Subcutaneous abdominal adipose tissue (tissue), 5 donors: Measurements from ENCODE around the gene D2HGDH.
"Not testable (repeated sequence)": the region's sequence is repeated elsewhere in the genome, so short reads cannot be mapped to it uniquely, and the experiment has no call there.

Experiments used
- H3K27ac ChIP-seq: one replicate; pipeline ENCODE4 v1.7.0; 2013; ENCODE audit warnings: low read depth, mild to moderate bottlenecking, inconsistent platforms, low read length, moderate library complexity
- H3K27me3 ChIP-seq, 5 donors: one replicate each; pipeline ENCODE4 v1.7.0; 2013; ENCODE audit warnings: low read length in 5 of 5, inconsistent platforms in 1 of 5; ENCODE audit not compliant: control insufficient read depth in 5 of 5, insufficient read depth in 4 of 5
- H3K36me3 ChIP-seq, 5 donors: one replicate each; pipeline ENCODE4 v1.7.0; 2013; ENCODE audit warnings: low read length in 5 of 5; ENCODE audit not compliant: control insufficient read depth in 5 of 5, insufficient read depth in 5 of 5
- H3K4me1 ChIP-seq, 5 donors: one replicate each; pipeline ENCODE4 v1.7.0; 2013; ENCODE audit warnings: low read length in 5 of 5, mild to moderate bottlenecking in 3 of 5, moderate library complexity in 1 of 5; ENCODE audit not compliant: control insufficient read depth in 5 of 5, insufficient read depth in 5 of 5
- H3K4me3 ChIP-seq, 5 donors: one replicate each; pipeline ENCODE4 v1.7.0; 2013; ENCODE audit warnings: low read length in 5 of 5, low read depth in 1 of 5
- H3K9ac ChIP-seq, 5 donors: one replicate each; pipeline ENCODE4 v1.7.0; 2013; ENCODE audit warnings: low read length in 5 of 5, mild to moderate bottlenecking in 4 of 5, moderate library complexity in 3 of 5
- H3K9me3 ChIP-seq, 5 donors: one replicate each; pipeline ENCODE4 v1.7.0; 2013; ENCODE audit warnings: low read length in 5 of 5; ENCODE audit not compliant: control insufficient read depth in 5 of 5
- donor health status: healthy.
- donor health status: healthy.
- donor health status: healthy.
- donor health status: healthy.
- donor health status: healthy.

The D2HGDH gene

GRCh38 chr2:241782053-241782452, 47.6 kb downstream of the D2HGDH start:
- peaks cover under 1 to 11% (median 6%) of the 10 kb centered on the region in 5 donors for H3K27me3 ChIP-seq
- not testable (repeated sequence) for H3K27ac ChIP-seq, H3K9me3 ChIP-seq, H3K4me3 ChIP-seq, H3K4me1 ChIP-seq, H3K36me3 ChIP-seq, H3K9ac ChIP-seq

GRCh38 chr2:241788135-241788534, 53.7 kb downstream of the D2HGDH start:
- no peak overlapping the region for H3K27ac ChIP-seq

GRCh38 chr2:241788572-241788971, 54.1 kb downstream of the D2HGDH start:
- Histone ChIP-seq H3K27ac (no peak overlapping the region), H3K36me3 (no peaks in the 10 kb centered on the region), H3K4me1 (no peaks in the 10 kb centered on the region), H3K4me3 (no peak overlapping the region), H3K9me3 (peaks cover 0 to 2% (median 0%) of the 10 kb centered on the region in 5 donors), H3K27me3 (no peaks in the 10 kb centered on the region), H3K9ac (no peak overlapping the region)

More at GRCh38 chr2:241788135-241788534, 53.7 kb downstream of the D2HGDH start:
- Histone ChIP-seq H3K4me1 (no peaks in the 10 kb centered on the region), H3K4me3 (no peak overlapping the region), H3K9me3 (peaks cover 0 to 2% (median 0%) of the 10 kb centered on the region in 5 donors), H3K9ac (no peak overlapping the region), H3K36me3 (no peaks in the 10 kb centered on the region), H3K27me3 (no peaks in the 10 kb centered on the region)

- not testable (repeated sequence) for H3K27ac ChIP-seq, H3K9me3 ChIP-seq, H3K4me1 ChIP-seq, H3K36me3 ChIP-seq, H3K9ac ChIP-seq, H3K4me3 ChIP-seq, H3K27me3 ChIP-seq
Observed at GRCh38 chr2:241791385-241791784, 57.0 kb downstream of the D2HGDH start.

GRCh38 chr2:241793385-241793784, 59.0 kb downstream of the D2HGDH start:
- H3K36me3 ChIP-seq, result no peaks in the 10 kb centered on the region
- H3K4me1 ChIP-seq, result no peaks in the 10 kb centered on the region
- H3K9ac ChIP-seq, result no peak overlapping the region
- H3K27me3 ChIP-seq, result peaks cover 0 to 4% (median 2%) of the 10 kb centered on the region in 5 donors
- H3K9me3 ChIP-seq, result peaks cover 0 to 2% (median 0%) of the 10 kb centered on the region in 5 donors
- H3K4me3 ChIP-seq, result no peak overlapping the region
- H3K27ac ChIP-seq, result no peak overlapping the region

GRCh38 chr2:241794250-241794823, 59.9 kb downstream of the D2HGDH start:
- H3K4me3 ChIP-seq, result no peak overlapping the region
- no peak overlapping the region for H3K27ac ChIP-seq
- H3K9ac ChIP-seq, result no peak overlapping the region

GRCh38 chr2:241795021-241795999, 60.9 kb downstream of the D2HGDH start:
- Histone ChIP-seq H3K36me3 (no peaks in the 10 kb centered on the region), H3K27me3 (peaks cover 0 to 8% (median 2%) of the 10 kb centered on the region in 5 donors), H3K9ac (no peak overlapping the region), H3K27ac (no peak overlapping the region), H3K9me3 (no peaks in the 10 kb centered on the region), H3K4me3 (no peak overlapping the region), H3K4me1 (no peaks in the 10 kb centered on the region)

More at GRCh38 chr2:241794250-241794823, 59.9 kb downstream of the D2HGDH start:
- peaks cover 0 to 8% (median 2%) of the 10 kb centered on the region in 5 donors for H3K27me3 ChIP-seq
- no peaks in the 10 kb centered on the region for H3K36me3 ChIP-seq
- H3K4me1 ChIP-seq, result no peaks in the 10 kb centered on the region
- H3K9me3 ChIP-seq, result peaks cover 0 to 2% (median 0%) of the 10 kb centered on the region in 5 donors

- no peaks in the 10 kb centered on the region for H3K36me3 ChIP-seq
- H3K9me3 ChIP-seq, result no peaks in the 10 kb centered on the region
- H3K27ac ChIP-seq, result no peak overlapping the region
- H3K9ac ChIP-seq, result no peak overlapping the region
- H3K4me1 ChIP-seq, result no peaks in the 10 kb centered on the region
- H3K27me3 ChIP-seq, result peaks cover 0 to 8% (median 2%) of the 10 kb centered on the region in 5 donors
- H3K4me3 ChIP-seq, result no peak overlapping the region
Observed at GRCh38 chr2:241796209-241796608, 61.8 kb downstream of the D2HGDH start.

- Histone ChIP-seq H3K4me3 (no peak overlapping the region), H3K9me3 (no peaks in the 10 kb centered on the region), H3K27me3 (peaks cover 0 to 8% (median 2%) of the 10 kb centered on the region in 5 donors), H3K27ac (no peak overlapping the region), H3K9ac (no peak overlapping the region), H3K4me1 (no peaks in the 10 kb centered on the region), H3K36me3 (no peaks in the 10 kb centered on the region)
Observed at GRCh38 chr2:241796610-241797138, 62.2 kb downstream of the D2HGDH start.
